WERI-Rb-1 (cell line): Measurements from ENCODE around the gene BRMS1.
"Not testable (repeated sequence)": the region's sequence is repeated elsewhere in the genome, so short reads cannot be mapped to it uniquely, and the experiment has no call there.

Source experiments
- DNase-seq: peaks from one replicate; pipeline ENCODE4 v3.0.0-alpha.2; 2020
- H3K27ac ChIP-seq: fragments of 250-450 bp; sonication (Bioruptor Pico); 2 replicates; pipeline ENCODE4 v1.5.1; 2020; ENCODE audit warnings: mild to moderate bottlenecking, moderate library complexity
- H3K27me3 ChIP-seq: fragments of 250-450 bp; sonication (Bioruptor Pico); 2 replicates; pipeline ENCODE4 v1.5.1; 2021; ENCODE audit warnings: mild to moderate bottlenecking, low read depth, moderate library complexity; ENCODE audit not compliant: insufficient read depth, severe bottlenecking
- H3K36me3 ChIP-seq: fragments of 250-450 bp; sonication (Bioruptor Pico); 2 replicates; pipeline ENCODE4 v1.5.1; 2020; ENCODE audit warnings: mild to moderate bottlenecking, moderate library complexity
- H3K4me3 ChIP-seq: 2 replicates; pipeline ENCODE4 v1.5.1; 2011; ENCODE audit warnings: low read depth, mild to moderate bottlenecking, control low read depth, low read length
- H3K9me3 ChIP-seq: fragments of 250-450 bp; sonication (Bioruptor Pico); 2 replicates; pipeline ENCODE4 v1.5.1; 2021; ENCODE audit warnings: mild to moderate bottlenecking, moderate library complexity; ENCODE audit not compliant: severe bottlenecking
- CTCF ChIP-seq: IDR thresholded peaks from 2 replicates; pipeline ENCODE4 v1.5.1; 2011; ENCODE audit warnings: low read depth, mild to moderate bottlenecking, control low read depth, inconsistent platforms, low read length

BRMS1 gene

GRCh38 chr11:66362481-66363147 lies 17.7 kb upstream of the BRMS1 start:
- Histone ChIP-seq H3K36me3 (peaks cover 62% of the 10 kb centered on the region), H3K9me3 (no peaks in the 10 kb centered on the region), H3K27ac (no peak overlapping the region), H3K4me3 (no peak overlapping the region), H3K27me3 (no peaks in the 10 kb centered on the region)
- DNase-seq = no peak
- TF ChIP-seq CTCF = no peak

GRCh38 chr11:66361502-66361941 lies 16.6 kb upstream of the BRMS1 start:
- DNase-seq = no peak
- Histone ChIP-seq H3K27ac (no peak overlapping the region), H3K9me3 (no peaks in the 10 kb centered on the region), H3K4me3 (no peak overlapping the region), H3K36me3 (peaks cover 52% of the 10 kb centered on the region), H3K27me3 (no peaks in the 10 kb centered on the region)
- no peak for TF ChIP-seq CTCF

- peaks cover 52% of the 10 kb centered on the region for H3K36me3 ChIP-seq
- no peaks in the 10 kb centered on the region for H3K9me3 ChIP-seq
- no peak for DNase-seq
- no peak for TF ChIP-seq CTCF
- no peak overlapping the region for H3K27ac ChIP-seq
- H3K27me3 ChIP-seq = no peaks in the 10 kb centered on the region
- no peak overlapping the region for H3K4me3 ChIP-seq
Observed at GRCh38 chr11:66360406-66361073, 15.6 kb upstream of the BRMS1 start.

- DNase-seq = no peak
- no peaks in the 10 kb centered on the region for H3K9me3 ChIP-seq
Observed at GRCh38 chr11:66359662-66360087, 14.8 kb upstream of the BRMS1 start.

GRCh38 chr11:66350560-66351235 lies 5.8 kb upstream of the BRMS1 start:
- H3K27ac ChIP-seq, H3K9me3 ChIP-seq, H3K4me3 ChIP-seq, DNase-seq, H3K27me3 ChIP-seq: not testable (repeated sequence)
- peaks cover 36% of the 10 kb centered on the region for H3K36me3 ChIP-seq

More at GRCh38 chr11:66359662-66360087, 14.8 kb upstream of the BRMS1 start:
- Histone ChIP-seq H3K36me3 (peaks cover 54% of the 10 kb centered on the region), H3K27ac (no peak overlapping the region), H3K27me3 (no peaks in the 10 kb centered on the region), H3K4me3 (no peak overlapping the region)
- TF ChIP-seq CTCF = no peak

GRCh38 chr11:66349084-66349386 lies 4.1 kb upstream of the BRMS1 start:
- Histone ChIP-seq H3K9me3 (no peaks in the 10 kb centered on the region), H3K36me3 (peaks cover 22% of the 10 kb centered on the region), H3K4me3 (no peak overlapping the region), H3K27ac (no peak overlapping the region), H3K27me3 (no peaks in the 10 kb centered on the region)
- no peak for TF ChIP-seq CTCF
- DNase-seq = no peak
